LNCaP clone FGC (cell line): Measurements from ENCODE around the gene AKR1D1.
"Not testable (repeated sequence)": the region's sequence is repeated elsewhere in the genome, so short reads cannot be mapped to it uniquely, and the experiment has no call there.

ENCODE experiments used
- DNase-seq: peaks from one replicate; pipeline ENCODE4 v3.0.0-alpha.2; 2011; ENCODE audit warnings: low read depth
- H3K4me3 ChIP-seq: 2 replicates; pipeline ENCODE4 v1.5.1; 2011; ENCODE audit warnings: mild to moderate bottlenecking, low read depth, low read length, control low read depth
- CTCF ChIP-seq: IDR thresholded peaks from 2 replicates; pipeline ENCODE4 v1.5.1; 2012; ENCODE audit warnings: mild to moderate bottlenecking; ENCODE audit not compliant: control insufficient read depth, insufficient read depth; ENCODE audit errors: extremely low read depth

AKR1D1 gene

GRCh38 chr7:138086563-138087270 is 10.5 kb downstream of the AKR1D1 start:
- H3K4me3 ChIP-seq, result no peak overlapping the region
- DNase-seq, result no peak
- no peak for TF ChIP-seq CTCF

- H3K4me3 ChIP-seq, result no peak overlapping the region
- TF ChIP-seq CTCF, result no peak
- peak; percentile 58 for DNase-seq
These were observed 13.0 kb downstream of the AKR1D1 start for GRCh38 chr7:138089080-138089901.

GRCh38 chr7:138091032-138091431 is 14.8 kb downstream of the AKR1D1 start:
- no peak for TF ChIP-seq CTCF
- H3K4me3 ChIP-seq, result no peak overlapping the region
- no peak for DNase-seq

- DNase-seq, H3K4me3 ChIP-seq: not testable (repeated sequence)
These were observed 15.6 kb downstream of the AKR1D1 start for GRCh38 chr7:138091840-138092239.

- H3K4me3 ChIP-seq, result no peak overlapping the region
- DNase-seq, result peak; percentile 87
- no peak for TF ChIP-seq CTCF
These were observed 16.3 kb downstream of the AKR1D1 start for GRCh38 chr7:138092486-138093028.

GRCh38 chr7:138095972-138096935 is 20.0 kb downstream of the AKR1D1 start:
- no peak overlapping the region for H3K4me3 ChIP-seq
- TF ChIP-seq CTCF, result no peak
- peak; percentile 82 for DNase-seq
